AG04450 (cell line): ENCODE data around the gene CXCR4. TPM values are rescaled to one million over a fixed set of nuclear protein-coding genes. Genes with fewer than 3 reads are reported as not detected.

Experiments
- CTCF ChIA-PET: fragments of 300-600, 350-600 bp; formaldehyde crosslinking; extraction: SDS; loops from one replicate; lab custom pipeline; 2022; ENCODE audit warnings: antibody characterized with exemption, inconsistent platforms; lab: Charles Lee
- POLR2A ChIA-PET: fragments of 350-600 bp; formaldehyde crosslinking; extraction: SDS; loops from one replicate; lab custom pipeline; 2021; ENCODE audit warnings: antibody characterized with exemption, inconsistent platforms; lab: Yijun Ruan, JAX
- DNase-seq: peaks from one replicate; pipeline ENCODE4 v3.0.0-alpha.2; 2011; ENCODE audit warnings: low read depth, low spot score
- H3K27ac ChIP-seq: one replicate; pipeline ENCODE4 v1.5.1; 2012; ENCODE audit warnings: low read depth, low read length, control low read depth
- H3K27me3 ChIP-seq: one replicate; pipeline ENCODE4 v1.6.0; 2012; ENCODE audit warnings: low read length; ENCODE audit not compliant: control insufficient read depth, insufficient read depth
- H3K4me3 ChIP-seq: 2 replicates; pipeline ENCODE4 v1.5.1; 2011; ENCODE audit warnings: mild to moderate bottlenecking, low read depth, low read length, control low read depth
- H3K9me3 ChIP-seq: 2 replicates; pipeline ENCODE4 v1.5.1; 2012; ENCODE audit warnings: low read length; ENCODE audit not compliant: control insufficient read depth, insufficient read depth
- polyA plus RNA-seq: library from polyadenylated mRNA; depleted of rRNA; stranded (reverse); fragments of >200 nt; gene quantifications from 2 replicates; pipeline ENCODE4 v1.2.3, GENCODE V29; 2011
- TF ChIP-seq, protein P1 (sequence below): IDR thresholded peaks from 2 replicates; pipeline ENCODE4 v1.5.1; 2011; ENCODE audit warnings: low read depth, low read length, control low read depth, inconsistent platforms

The CXCR4 gene
- polyA plus RNA-seq, 1 experiment = not detected

DNA sequence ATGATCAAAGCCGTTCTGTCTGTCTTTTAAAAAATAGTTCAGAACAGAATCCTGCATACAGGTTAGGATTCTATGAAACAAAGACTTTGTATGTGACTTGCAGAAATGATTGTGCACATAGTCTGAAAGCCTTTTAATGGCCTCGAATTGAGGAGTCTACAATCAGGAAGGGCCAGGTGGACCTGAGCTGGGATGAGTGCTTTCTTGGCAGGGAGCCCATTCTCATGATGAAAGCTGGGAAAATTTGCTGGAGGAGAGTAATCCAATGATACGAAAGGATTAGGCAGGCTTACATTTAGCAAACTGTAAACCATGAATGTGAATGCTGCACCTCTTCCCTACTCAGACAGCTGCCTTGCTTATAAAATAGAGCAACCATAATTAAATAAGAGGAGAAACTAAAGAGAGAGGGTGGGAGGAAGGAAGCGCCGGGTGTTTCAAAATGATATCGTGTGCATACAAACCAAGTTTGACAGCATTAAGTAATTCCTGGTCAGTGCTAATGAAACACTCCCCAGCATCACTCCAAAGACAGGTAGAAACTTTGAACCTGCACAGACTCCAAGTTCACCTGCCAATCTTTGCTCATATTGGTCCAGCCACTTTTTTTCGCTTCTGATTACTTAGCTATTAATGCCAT is 23.7 kb upstream of the CXCR4 start:
- ChIA-PET POLR2A (no interaction called here), CTCF (no interaction called here)
- TF ChIP-seq, protein P1, sequence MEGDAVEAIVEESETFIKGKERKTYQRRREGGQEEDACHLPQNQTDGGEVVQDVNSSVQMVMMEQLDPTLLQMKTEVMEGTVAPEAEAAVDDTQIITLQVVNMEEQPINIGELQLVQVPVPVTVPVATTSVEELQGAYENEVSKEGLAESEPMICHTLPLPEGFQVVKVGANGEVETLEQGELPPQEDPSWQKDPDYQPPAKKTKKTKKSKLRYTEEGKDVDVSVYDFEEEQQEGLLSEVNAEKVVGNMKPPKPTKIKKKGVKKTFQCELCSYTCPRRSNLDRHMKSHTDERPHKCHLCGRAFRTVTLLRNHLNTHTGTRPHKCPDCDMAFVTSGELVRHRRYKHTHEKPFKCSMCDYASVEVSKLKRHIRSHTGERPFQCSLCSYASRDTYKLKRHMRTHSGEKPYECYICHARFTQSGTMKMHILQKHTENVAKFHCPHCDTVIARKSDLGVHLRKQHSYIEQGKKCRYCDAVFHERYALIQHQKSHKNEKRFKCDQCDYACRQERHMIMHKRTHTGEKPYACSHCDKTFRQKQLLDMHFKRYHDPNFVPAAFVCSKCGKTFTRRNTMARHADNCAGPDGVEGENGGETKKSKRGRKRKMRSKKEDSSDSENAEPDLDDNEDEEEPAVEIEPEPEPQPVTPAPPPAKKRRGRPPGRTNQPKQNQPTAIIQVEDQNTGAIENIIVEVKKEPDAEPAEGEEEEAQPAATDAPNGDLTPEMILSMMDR = no peak

DNA sequence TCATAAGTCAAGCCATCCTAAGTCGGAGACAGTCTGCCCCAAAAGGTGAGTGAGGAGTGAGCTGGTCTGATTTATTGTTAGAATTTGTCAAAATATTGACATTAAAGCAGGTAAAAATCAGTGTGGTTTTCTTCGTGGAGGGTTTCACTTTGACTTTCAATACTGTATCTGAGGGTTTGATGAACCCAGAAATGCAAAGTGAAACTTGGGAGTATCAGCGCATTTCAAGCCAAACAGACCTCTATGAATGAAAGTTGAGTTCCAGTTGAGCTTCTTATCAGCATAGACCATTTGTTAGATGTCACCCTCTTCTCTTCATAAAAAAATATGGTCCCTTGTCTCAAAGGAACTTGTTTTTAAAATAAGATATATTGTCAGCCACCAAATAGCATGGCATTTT is 21.7 kb upstream of the CXCR4 start:
- H3K27ac ChIP-seq = no peak overlapping the region
- no peaks in the 10 kb centered on the region for H3K9me3 ChIP-seq
- H3K4me3 ChIP-seq = no peak overlapping the region
- no peaks in the 10 kb centered on the region for H3K27me3 ChIP-seq
- CTCF ChIA-PET = no interaction called here
- TF ChIP-seq, protein P1 = no peak
- POLR2A ChIA-PET = no interaction called here
- no peak for DNase-seq

More for the DNA sequence above, 23.7 kb upstream of the CXCR4 start:
- DNase-seq = no peak
- Histone ChIP-seq H3K27ac (no peak overlapping the region), H3K4me3 (no peak overlapping the region), H3K27me3 (no peaks in the 10 kb centered on the region), H3K9me3 (no peaks in the 10 kb centered on the region)

DNA sequence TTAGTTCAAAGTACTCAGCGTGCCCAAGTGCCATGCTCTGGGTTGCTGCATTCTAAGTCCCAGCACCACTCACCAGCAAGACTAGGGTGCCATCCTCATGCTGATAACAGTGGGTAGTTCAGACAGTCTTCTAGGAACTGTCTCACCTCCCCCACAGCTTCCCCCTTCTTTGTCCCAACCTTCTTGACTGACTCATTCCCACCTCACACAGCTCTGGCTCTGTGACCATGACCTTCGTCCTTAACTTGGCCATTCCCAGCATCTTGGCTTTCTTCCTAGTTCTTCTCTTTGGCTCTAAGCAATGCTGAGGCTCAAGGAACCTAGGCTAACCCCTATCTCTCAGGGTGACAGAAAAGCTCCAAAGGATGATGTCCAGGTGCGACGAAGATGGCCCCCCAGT is 20.0 kb upstream of the CXCR4 start:
- ChIA-PET CTCF (no interaction called here), POLR2A (no interaction called here)
- Histone ChIP-seq H3K27ac (no peak overlapping the region), H3K27me3 (no peaks in the 10 kb centered on the region), H3K9me3 (no peaks in the 10 kb centered on the region), H3K4me3 (no peak overlapping the region)
- TF ChIP-seq, protein P1 = no peak
- DNase-seq = no peak

DNA sequence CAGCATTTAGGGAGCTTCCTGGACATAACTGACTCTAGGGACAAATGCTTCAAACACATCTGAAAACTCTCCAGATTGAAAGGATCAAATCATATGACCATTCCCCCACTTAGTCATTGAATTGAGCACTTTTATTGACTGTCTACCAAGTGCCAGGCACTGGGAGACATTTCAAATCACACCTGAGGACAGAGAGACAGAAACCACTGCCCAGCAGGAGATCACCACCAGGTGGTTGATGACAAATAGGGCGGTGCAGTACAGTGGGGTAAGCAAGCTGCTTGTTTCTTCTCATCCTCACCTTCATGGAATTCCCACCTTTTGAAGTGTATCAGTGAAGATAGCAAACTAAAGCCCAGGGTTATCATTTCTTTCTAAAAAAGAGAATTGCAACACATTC is 19.0 kb upstream of the CXCR4 start:
- POLR2A ChIA-PET = no interaction called here
- Histone ChIP-seq H3K27me3 (no peaks in the 10 kb centered on the region), H3K9me3 (no peaks in the 10 kb centered on the region), H3K4me3 (no peak overlapping the region), H3K27ac (no peak overlapping the region)
- TF ChIP-seq, protein P1 = no peak
- CTCF ChIA-PET = no interaction called here
- no peak for DNase-seq

DNA sequence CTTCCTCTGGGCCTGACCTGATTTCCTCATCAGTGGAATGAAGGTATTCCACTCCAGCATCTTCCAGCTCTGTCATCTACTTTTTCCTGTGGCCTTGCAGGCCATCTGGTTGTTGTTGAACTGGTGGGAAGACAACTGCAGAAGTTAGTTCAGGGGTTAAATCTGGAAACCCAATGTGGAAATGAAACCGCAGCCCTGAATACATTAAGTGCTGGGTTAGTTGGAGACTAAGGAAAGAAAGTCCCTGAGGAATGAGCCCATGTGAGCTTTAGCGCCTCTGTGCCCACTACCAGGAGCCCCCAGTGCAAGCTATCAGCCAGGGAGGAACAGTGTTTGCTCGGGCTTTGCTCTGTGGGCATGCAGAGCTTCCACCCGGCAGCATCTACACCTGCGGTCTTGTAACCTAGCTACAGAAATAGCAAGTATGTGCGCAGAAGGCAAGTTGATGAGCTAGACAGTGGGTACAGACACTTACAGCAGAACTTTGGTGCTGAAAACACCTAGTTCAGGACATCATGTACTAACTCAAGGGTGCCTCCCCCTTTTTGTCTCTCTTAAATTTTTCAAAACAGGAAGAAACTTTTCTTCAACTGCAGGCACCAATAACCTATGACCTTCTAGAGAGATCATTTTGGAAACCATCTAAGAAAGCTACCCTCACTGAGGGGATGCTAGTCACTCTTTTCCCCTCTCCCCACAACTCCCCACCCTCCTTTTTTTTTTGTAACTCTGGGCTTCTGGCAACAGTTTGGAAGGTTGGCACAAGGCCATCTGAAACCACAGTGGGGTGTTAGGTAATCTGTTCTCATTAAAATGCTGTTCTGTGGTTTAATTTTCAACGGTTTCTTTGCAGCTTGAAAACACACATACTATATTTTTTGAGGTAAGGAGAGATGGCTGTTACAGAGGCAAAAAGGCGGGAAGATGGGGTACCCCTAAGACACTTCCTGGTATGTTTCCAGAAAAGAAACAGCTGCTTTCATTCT is 18.3 kb upstream of the CXCR4 start:
- DNase-seq = no peak
- Histone ChIP-seq H3K27me3 (no peaks in the 10 kb centered on the region), H3K9me3 (no peaks in the 10 kb centered on the region), H3K4me3 (no peak overlapping the region), H3K27ac (no peak overlapping the region)
- TF ChIP-seq, protein P1 = no peak
- POLR2A ChIA-PET = no interaction called here
- CTCF ChIA-PET = no interaction called here
